SKM-1 treated with dmso at 0.1 percent for 144 hours (cell line): Measurements from ENCODE around the gene NUFIP1.
"Not testable (repeated sequence)": the region's sequence is repeated elsewhere in the genome, so short reads cannot be mapped to it uniquely, and the experiment has no call there.

Experiments used
- DNase-seq: peaks from one replicate; lab custom pipeline; 2025; ENCODE audit not compliant: unreplicated experiment; lab: John Stamatoyannopoulos, UW

The NUFIP1 gene

DNA sequence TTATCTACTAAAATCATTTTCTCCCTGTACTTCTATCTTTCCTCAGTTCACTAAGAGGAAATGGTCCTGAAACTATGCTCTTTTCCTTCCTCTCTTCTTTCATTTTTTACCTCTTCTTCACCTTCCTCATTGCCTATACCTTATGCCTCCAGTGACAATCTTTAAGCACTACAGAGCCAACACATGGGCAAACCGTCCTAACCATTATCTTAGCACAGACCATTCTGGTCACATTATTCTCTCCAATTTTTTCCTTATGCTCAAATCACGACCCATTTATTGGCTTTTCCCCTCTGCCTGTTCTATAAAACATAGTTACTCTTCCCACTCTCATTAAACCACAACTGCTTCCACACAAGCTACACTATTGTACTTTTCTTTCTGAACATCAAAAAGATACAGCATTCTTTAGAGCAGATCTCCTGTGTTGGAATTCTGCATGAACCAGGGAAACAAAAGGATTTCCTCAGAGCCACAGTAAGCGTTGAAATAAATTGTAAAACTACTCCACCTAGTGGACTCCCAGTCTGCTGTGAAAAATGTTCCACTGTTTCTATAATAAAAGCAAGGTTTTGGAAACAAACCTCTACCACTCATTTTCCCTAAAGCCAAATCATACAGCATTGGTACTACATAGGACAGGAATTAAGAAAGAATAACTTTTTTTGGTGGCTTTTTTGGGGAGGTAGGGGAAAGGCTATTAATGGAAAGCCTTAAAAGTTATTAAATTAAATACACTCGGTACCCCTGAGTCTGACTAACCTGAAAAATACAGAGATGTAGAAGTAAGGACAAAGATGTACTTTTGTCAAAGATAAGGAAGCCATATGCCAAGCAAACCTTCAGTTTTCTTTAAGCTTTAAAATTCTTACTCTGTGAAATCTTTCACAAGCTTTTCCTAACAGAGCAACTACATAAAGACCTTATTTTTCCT, 19.5 kb downstream of the NUFIP1 start:
- DNase-seq: peak; percentile 10

DNA sequence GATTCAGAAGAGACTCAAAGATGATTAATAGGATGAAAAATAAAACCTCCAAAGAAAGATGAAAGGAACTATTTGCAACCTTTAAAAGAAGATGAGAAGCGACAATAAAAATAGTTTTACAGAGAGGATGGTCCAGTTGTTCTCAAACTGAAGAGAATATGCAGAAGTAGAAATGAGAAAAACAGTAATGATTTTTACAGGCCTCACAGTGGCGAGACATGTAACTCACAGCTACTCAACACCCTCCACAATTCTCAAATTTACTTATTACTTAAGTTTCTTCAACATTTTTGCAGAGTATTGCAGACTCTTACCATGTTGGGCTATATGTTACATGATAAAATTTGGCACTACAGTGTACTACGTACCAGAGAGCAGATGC, 20.8 kb downstream of the NUFIP1 start:
- no peak for DNase-seq

DNA sequence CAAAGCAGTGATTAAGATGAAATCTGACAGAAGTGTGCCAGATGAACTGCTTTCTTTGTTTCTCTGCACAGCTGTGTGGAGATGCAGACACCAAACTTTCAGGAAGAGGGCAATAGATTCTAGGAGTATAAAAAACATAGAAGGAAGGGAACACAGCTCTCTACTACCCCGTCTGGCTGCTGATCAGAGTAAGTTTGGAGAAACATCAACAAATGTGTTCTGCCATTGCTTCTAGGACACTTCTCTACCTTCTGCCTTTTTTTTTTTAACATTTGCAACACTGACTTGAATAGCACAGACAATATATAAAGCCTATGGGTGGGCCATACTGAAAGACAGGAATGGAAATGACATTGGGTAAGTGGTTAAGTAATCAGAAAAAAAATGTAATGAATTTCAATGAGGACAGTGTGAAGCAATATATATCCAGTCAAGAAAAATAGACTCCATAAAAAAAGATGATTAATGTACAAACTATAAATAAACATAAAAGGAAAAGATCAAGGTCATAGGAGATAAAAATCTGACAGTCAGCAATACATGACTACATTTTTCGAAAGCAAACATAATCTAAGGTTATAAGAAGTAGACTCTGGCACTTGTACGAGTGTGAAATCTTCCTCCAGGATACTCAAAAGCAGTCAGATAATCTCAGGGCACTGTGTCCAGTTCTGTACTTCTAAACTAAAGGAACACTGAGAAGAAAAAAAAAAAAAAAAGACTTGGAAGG, 21.4 kb downstream of the NUFIP1 start:
- DNase-seq: no peak

DNA sequence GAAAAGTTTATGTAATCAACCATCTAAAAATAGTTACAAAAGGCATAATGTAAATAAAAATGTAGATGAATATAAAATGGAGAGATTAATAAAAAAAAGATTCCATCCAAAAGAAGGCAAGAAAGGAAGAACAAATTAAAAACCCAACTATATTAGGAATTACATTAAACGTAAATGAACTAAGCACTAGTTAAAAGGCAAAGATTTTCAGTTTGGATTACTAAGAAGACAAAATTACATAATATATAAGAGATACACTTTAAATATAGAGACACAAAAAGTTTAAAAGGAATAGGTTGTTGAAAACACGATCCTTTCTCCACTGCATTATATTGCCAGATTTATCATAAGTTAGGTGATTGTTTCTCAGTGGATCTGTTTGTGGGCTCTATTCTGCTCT, 27.3 kb downstream of the NUFIP1 start:
- no peak for DNase-seq

DNA sequence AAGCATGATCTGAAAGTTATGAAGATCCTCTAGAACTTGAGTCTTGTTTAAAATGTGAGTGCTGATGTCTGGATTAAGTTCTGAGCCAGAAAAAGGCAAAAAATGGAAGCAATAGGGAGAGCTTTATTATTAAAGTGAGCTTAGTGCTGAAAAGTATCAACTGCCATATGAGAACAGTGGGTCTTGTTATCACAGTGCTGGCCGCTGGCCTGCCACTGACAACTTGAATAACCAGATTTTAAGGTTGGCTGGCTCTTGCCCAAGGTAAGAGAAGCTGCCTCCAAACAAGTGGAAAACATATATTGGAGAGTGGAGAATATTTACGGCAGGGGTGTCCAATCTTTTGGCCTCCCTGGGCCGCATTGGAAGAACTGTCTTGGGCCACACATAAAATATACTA, 33.9 kb downstream of the NUFIP1 start:
- no peak for DNase-seq

DNA sequence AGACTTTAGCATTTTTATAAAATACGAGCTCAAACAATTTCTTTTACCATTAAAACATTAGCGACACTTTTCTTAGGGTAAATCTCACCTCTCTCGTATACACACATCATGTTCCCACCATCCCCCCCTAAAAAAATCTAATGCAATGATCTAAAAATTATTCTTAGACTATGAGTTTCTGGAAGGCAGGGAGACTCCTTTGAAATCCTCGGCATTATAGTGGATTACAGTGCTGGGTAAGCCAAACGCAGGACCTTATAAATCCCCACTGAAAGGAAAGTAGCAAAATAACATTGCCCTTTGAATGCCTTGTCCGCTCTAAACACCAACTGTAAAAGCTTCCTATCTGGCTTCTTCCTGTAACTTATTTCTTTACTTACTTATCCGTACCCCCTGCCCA, 35.0 kb downstream of the NUFIP1 start:
- no peak for DNase-seq

DNA sequence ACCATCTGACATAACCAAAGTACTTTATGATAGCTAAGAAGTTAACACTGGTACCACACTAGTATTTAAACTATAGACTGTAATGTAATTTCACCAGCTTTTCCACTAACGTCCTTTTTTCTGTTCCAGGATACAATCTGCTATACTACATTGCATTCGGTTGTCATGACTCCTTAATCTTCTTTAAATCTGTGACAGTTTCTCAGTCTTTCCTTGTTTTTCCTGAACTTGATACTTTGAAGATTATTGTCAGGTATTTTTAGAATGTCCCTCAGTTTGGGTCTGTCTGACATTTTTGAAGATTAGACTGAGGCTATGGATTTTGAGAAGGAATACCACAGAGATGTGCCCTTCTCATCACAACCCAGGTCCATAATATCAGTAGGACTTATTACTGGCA, 36.6 kb downstream of the NUFIP1 start:
- DNase-seq: no peak

DNA sequence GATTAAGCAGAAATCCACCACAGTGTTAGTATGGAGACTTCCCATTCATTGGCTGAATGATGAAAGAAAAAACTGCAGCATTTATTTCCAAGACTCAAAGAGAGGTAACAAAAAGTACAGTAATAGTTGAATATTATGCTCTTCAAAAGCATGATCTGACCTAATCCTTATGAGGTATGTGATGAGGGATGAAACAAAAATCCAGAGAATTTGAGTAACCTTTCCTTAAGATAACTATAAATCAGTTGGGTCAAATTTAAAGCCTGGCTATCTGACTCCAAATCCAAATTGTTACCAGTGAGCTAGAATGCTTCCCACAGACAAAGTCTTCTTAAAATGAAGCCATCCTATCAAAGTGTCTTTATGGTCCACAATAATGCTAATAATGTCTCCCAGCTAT, 38.1 kb downstream of the NUFIP1 start:
- DNase-seq: no peak

DNA sequence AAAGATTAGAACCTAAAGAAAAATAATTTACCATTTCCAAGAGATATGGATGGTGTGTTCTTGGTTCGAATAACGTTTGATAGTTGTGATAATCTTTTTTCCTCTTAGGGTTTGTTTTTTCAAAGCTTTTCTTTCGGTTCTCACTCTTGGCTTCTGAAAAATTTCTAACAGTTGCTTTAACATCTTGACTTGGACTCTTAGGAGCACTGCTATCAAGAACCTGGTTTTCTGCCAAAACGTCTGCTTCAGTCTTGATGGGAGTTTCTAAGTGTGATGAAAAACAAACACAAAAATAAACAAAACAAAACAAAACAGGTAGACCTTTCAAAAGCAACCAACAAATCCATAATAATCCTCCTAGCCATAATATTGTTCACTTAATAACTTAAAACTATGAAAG, 45.9 kb downstream of the NUFIP1 start:
- not testable (repeated sequence) for DNase-seq

DNA sequence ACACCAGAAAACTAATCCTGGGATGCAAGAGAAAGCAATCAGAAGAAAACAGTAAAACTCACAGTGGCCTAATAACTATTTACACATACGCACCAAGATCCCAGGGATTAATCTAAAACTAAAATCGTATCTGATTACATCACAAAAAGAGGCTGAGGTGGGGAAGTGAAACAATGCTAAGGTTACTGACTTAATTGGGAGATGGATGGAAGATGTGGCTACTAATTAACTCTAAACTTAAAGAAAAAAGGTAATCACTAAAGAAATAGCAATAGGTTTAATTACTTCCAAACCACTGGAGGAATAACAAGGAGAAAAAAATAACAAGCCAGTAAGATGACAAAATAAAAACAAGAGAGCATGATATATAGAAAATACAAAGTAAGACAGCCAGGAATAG, 50.4 kb downstream of the NUFIP1 start:
- no peak for DNase-seq

DNA sequence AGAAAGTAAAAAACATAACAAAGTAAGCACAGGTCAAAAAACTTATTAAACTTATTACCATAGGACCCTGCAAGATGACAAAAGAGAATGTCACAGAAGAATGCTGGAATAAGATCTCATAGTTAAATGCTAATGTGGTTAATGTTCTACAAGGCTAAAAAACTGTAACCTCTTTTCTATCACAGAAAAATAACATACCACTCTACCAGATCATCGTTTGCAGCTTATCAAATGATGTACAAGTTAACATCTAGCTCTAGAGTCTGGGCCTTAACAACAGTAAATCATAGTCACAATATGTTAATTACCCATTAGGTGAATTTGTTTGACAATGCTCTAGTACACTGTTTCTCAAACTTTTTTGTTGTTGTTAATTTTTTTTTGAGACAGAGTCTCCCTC, 53.0 kb downstream of the NUFIP1 start:
- DNase-seq: no peak

DNA sequence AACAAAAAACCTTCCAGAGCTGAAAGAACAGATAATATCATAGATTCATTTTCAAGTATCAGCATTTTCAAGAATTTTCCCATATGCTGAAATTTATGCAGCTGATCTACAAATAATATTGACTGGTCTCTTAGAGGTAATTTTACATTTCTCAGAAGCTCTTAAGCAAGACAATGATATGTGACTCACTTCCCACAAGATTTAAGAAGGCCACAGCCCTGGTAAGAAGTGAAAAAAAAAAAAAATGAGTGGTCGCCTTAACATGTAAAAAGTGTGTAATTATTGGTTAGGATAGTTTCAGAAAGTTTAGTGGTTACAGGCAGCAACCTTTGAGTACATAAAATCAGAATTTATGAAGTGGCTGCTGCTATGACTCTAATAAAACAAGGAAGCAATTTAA, 54.5 kb downstream of the NUFIP1 start:
- no peak for DNase-seq

DNA sequence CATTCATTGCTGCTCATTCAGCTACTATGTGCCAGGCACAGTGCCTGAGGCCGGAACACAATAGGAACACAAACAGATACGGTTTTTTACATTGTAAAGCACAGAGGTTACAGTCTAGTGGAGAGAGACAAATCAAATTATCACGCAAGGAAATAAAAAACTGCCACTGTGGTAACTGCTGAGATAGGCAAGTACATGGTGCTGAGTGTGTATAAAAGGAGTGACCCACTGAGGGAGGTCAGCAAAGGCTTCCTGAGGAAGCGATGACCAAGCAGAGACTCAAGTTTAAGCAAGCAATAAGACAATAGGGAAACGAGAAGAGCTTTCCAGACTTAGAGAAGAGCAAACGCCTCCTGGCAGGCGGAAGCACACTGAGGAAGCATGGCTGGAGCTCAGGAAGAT, 56.4 kb downstream of the NUFIP1 start:
- no peak for DNase-seq

DNA sequence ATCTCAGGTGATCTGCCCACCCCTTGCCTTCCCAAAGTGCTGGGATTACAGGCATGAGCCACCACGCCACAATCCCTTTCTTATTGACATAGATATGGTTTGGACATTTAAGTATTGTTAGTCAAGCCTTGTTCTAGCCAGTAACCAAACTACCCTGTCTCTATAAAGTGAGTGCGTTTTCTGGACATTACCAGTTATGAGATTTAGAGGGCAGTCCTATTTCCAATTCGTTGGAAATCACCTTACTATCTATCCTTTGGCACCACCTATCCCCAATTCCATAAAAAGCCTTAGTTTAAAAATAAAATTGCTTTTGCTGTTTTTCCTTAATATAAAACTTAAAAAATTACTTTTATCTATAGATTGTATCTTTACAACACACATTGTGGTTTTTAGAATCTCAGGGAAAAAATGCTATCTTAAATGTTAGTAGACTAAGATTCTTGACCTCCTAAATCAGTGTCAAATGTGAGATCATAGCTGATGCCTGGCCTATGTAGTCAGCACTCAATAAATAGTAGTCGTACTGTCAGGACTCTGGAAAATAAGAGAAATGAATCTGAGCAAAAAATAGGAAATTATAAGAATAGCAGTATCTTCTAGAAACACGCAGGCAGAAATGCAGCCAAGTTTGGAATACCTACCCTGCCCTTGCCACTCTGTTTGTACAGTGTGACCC, 57.0 kb downstream of the NUFIP1 start:
- no peak for DNase-seq

DNA sequence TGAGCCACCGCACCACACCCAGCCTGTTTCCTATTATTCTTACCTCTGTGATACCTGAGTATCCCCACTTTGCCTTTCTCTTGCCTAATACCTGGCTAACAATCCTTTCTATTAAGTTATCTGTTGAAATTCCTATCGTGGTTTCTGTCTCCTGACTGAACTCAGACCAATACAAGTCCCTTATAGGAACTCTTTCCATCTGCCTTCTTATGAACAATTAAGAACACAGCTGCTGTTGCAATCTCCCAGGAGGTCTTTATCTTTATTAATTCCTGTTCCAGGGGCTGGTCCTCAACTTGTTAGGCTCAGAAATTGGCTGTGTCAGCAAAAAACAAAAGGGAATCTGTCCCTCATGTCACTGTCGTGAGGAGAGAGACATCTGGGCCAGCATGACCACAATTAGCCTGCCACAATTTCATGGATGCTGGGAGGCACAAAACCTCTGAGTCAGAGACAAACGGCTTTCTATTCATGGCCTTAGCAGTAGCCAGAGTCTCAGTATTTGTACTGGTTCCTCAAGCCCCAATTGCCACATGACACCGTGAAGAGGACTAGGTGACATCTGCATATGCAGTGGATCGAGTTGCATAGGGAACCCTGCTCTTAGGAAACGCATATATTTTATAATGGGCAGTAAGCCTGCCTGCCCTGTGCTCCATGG, 58.2 kb downstream of the NUFIP1 start:
- no peak for DNase-seq

DNA sequence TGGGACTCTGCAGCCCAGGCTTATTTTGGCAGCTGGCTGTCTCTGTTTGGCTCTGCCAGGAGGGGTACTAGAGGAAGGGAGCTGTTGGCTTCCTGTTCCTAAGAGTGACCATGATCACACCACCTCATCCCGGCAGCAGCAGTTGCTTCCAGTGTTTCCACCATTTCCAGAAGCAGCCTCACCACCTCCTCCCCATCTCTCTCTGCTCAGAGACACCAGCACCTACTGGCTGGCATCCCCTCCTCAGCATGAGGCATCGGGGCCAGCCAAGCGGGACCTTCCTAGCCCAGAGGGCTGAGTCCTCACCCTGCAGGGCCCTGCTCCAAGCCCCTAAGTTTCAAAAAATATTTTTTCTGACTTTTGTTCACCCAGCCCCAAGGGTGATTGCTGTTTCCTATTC, 59.0 kb downstream of the NUFIP1 start:
- DNase-seq: no peak

DNA sequence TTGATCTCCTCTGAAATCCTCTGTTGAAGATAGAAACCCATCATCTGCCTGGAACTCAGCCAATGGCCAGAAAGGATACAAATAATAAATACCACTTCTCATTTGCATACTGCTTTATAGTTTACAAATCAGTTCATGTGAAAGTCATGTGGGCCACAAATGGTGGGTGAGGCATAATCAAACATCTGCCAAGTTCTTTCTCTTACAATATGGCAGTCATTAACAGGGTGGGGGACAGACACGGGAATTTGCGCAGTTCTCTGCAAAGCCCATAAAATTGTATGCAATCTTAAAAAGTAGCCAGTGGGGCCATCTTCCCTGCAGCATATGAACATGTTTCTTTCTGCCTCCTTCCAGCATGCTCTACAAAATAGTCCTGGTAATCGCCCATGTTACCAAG, 59.6 kb downstream of the NUFIP1 start:
- no peak for DNase-seq

DNA sequence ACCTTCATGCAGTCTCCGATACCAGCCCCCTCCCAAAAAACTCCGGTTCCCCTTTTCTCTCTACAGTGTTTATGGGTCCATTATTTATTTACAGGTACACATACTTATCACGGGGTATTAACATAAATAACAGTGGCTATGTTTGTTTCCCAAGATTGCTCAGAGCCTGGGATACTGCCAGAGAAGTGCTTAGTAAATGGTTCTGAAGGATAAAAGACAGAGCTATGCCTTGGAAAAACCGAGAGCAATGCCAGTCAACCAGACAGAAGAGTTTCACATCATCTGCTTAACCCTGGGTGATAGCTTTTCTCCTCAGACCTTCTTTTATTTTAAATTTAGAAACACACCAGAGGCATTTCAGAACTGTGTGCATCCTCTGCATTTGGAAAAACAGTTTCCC, 61.3 kb downstream of the NUFIP1 start:
- DNase-seq: no peak

DNA sequence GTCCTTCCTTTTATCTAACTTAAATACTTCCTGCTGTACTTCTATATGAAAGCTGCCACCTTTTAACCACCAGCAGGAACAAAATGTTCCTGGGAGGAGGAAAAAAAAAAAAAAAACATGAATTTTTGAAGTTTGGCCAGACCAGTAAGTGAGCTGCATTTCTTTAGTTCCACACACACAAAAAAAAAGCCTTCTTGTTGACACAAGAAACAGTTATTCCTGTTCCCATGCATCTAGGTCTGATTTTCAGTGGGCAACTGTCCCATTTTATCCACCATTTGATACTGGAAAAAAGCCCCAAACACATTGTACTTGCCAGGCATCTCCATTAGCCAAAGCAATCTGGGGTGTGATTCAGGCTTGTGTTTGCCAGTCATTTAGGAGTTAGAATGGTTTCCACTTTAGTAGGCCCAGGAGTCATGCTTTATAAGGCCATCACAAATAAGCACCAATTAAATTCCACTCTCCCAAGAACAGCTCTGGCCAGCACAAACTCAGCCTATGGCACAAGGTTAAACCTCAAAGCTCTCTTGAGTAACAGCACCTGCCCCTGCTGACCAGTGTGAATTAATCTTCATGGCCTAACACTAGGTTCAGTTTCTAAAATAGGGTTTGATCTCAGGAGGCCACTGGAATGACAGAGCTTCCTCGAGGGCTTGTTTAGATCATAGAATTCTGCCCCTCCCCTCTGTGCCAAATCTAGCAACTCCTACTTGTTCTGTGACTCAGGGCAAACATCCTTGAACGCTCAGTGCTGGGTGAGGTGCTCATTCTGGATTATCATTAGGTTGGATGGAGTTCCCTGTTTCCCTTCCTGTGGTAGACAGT, 67.1 kb downstream of the NUFIP1 start:
- no peak for DNase-seq

DNA sequence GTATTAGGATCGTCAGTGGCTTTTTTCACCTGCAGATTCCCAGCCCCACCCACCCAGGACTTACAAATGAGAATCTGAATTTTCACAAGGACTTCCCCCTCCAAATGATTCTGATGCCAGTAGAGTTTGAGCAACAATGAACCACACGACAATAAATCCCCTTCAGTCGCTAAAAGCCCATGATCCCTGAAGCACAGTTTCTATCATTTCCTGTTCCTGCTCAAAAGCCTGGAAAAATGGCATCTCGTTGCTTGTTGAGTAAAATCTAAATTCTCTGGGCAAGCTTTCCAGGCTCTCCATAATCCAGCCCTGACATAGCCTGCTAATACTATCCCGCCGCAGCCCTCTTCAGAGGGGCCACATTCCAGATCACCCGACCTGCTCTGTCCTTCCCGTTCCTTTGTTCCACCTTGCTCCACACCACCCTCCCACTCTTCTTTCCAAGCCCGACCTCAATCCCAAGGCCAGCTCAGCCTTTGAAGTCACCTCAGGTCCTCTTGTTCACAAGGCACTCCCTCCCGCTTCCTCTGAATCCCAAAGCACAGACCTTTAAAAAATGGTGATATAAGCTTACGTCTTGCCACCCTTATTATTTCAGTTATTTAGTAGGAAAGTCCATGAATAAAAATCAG, 67.9 kb downstream of the NUFIP1 start:
- no peak for DNase-seq
